Cardiac fibroblast (primary cell): Measurements from ENCODE around the gene TMED1.
A peak's percentile ranks its signal among the peaks of the same experiment; 100 is the strongest.

Source experiments
- DNase-seq, 2 donors: peaks; one replicate each; pipeline versions ENCODE4 v3.0.0 to v3.0.0-alpha.2; 2010; ENCODE audit warnings: low read depth in 2 of 2
- H3K4me3 ChIP-seq, 2 donors: replicated peaks in 1 of 2; 1 replicate in 1 of 2; 2 replicates in 1 of 2; pipeline ENCODE4 v1.5.1; 2011; ENCODE audit warnings: low read depth in 2 of 2, low read length in 2 of 2, mild to moderate bottlenecking in 2 of 2, moderate library complexity in 1 of 2
- CTCF ChIP-seq: IDR thresholded peaks from one replicate; pipeline ENCODE4 v1.5.1; 2011; ENCODE audit warnings: low read depth, mild to moderate bottlenecking, low read length, inconsistent platforms

TMED1 gene

GRCh38 chr19:10836479-10837330 is 693 bp upstream of the TMED1 start:
- TF ChIP-seq CTCF = no peak
- DNase-seq = peak; percentile 91 to 93
- H3K4me3 ChIP-seq = peak overlapping the region; percentile 70 to 77

GRCh38 chr19:10835089-10835753 is 791 bp downstream of the TMED1 start:
- peak overlapping the region; percentile 47 to 50 for H3K4me3 ChIP-seq
- no peak for TF ChIP-seq CTCF
- DNase-seq = no peak

GRCh38 chr19:10832939-10833296 is 3.1 kb downstream of the TMED1 start:
- H3K4me3 ChIP-seq = no peak overlapping the region
- DNase-seq = no peak
- TF ChIP-seq CTCF = no peak

GRCh38 chr19:10831987-10832938 is 3.7 kb downstream of the TMED1 start:
- TF ChIP-seq CTCF = no peak
- DNase-seq = no peak
- no peak overlapping the region for H3K4me3 ChIP-seq

GRCh38 chr19:10830931-10831779 is 4.9 kb downstream of the TMED1 start:
- no peak for DNase-seq
- no peak for TF ChIP-seq CTCF

GRCh38 chr19:10830370-10830769 is 5.6 kb downstream of the TMED1 start:
- H3K4me3 ChIP-seq = no peak overlapping the region
- TF ChIP-seq CTCF = no peak
- no peak for DNase-seq

More at GRCh38 chr19:10830931-10831779, 4.9 kb downstream of the TMED1 start:
- no peak overlapping the region for H3K4me3 ChIP-seq
